Memory B cell (primary cell): ENCODE data around the gene BTBD9.

ENCODE experiments used
- ATAC-seq: fragments of 150-1000 bp; cut with Tn5 transposase; 2 replicates; pipeline ENCODE4 v1.10.0; 2021; ENCODE audit warnings: low read depth, mild to moderate bottlenecking, moderate library complexity
- DNase-seq, 2 donors: peaks; one replicate each; pipeline ENCODE4 v3.0.0; 2022; ENCODE audit warnings: low spot score in 2 of 2
- H3K27ac Mint-ChIP-seq: one replicate; pipeline ENCODE4 v1.8.0; 2022; ENCODE audit warnings: mild to moderate bottlenecking, moderate library complexity, mixed read lengths
- H3K27me3 Mint-ChIP-seq: one replicate; pipeline ENCODE4 v1.8.0; 2022; ENCODE audit warnings: mixed read lengths
- H3K36me3 Mint-ChIP-seq: one replicate; pipeline ENCODE4 v1.8.0; 2022; ENCODE audit warnings: mild to moderate bottlenecking, mixed read lengths
- H3K4me1 Mint-ChIP-seq: one replicate; pipeline ENCODE4 v1.8.0; 2022; ENCODE audit warnings: mixed read lengths
- H3K4me3 Mint-ChIP-seq: one replicate; pipeline ENCODE4 v1.8.0; 2022; ENCODE audit warnings: mild to moderate bottlenecking, moderate library complexity, mixed read lengths
- H3K9me3 Mint-ChIP-seq: one replicate; pipeline ENCODE4 v1.8.0; 2022; ENCODE audit warnings: mixed read lengths

BTBD9 gene

GRCh38 chr6:38476141-38476540, 163.6 kb downstream of the BTBD9 start:
- DNase-seq (no peak), ATAC-seq (no peak)
- H3K27ac Mint-ChIP-seq, result no peak overlapping the region
- H3K4me1 Mint-ChIP-seq, result peaks cover 5% of the 10 kb centered on the region
- no peaks in the 10 kb centered on the region for H3K27me3 Mint-ChIP-seq
- peaks cover 9% of the 10 kb centered on the region for H3K36me3 Mint-ChIP-seq
- no peak overlapping the region for H3K4me3 Mint-ChIP-seq
- peaks cover 4% of the 10 kb centered on the region for H3K9me3 Mint-ChIP-seq

- Mint-ChIP-seq H3K4me3 (no peak overlapping the region), H3K36me3 (peaks cover 14% of the 10 kb centered on the region), H3K27ac (no peak overlapping the region), H3K4me1 (peaks cover 6% of the 10 kb centered on the region), H3K27me3 (no peaks in the 10 kb centered on the region), H3K9me3 (peaks cover 4% of the 10 kb centered on the region)
- DNase-seq (no peak), ATAC-seq (no peak)
Observed at GRCh38 chr6:38470548-38470947, 169.2 kb downstream of the BTBD9 start.

- Mint-ChIP-seq H3K4me1 (peaks cover 10% of the 10 kb centered on the region), H3K27ac (no peak overlapping the region), H3K9me3 (peaks cover 2% of the 10 kb centered on the region), H3K4me3 (no peak overlapping the region), H3K36me3 (peaks cover 13% of the 10 kb centered on the region), H3K27me3 (no peaks in the 10 kb centered on the region)
- DNase-seq (no peak), ATAC-seq (no peak)
Observed at GRCh38 chr6:38467566-38467965, 172.2 kb downstream of the BTBD9 start.

GRCh38 chr6:38460186-38460585, 179.5 kb downstream of the BTBD9 start:
- no peaks in the 10 kb centered on the region for H3K27me3 Mint-ChIP-seq
- H3K36me3 Mint-ChIP-seq, result peaks cover 12% of the 10 kb centered on the region
- peaks cover 11% of the 10 kb centered on the region for H3K4me1 Mint-ChIP-seq
- DNase-seq (no peak), ATAC-seq (no peak)
- H3K4me3 Mint-ChIP-seq, result no peak overlapping the region
- H3K27ac Mint-ChIP-seq, result no peak overlapping the region
- peaks cover 2% of the 10 kb centered on the region for H3K9me3 Mint-ChIP-seq

- H3K4me3 Mint-ChIP-seq, result no peak overlapping the region
- H3K4me1 Mint-ChIP-seq, result peaks cover 12% of the 10 kb centered on the region
- H3K9me3 Mint-ChIP-seq, result peaks cover 2% of the 10 kb centered on the region
- H3K36me3 Mint-ChIP-seq, result peaks cover 11% of the 10 kb centered on the region
- H3K27ac Mint-ChIP-seq, result no peak overlapping the region
- H3K27me3 Mint-ChIP-seq, result no peaks in the 10 kb centered on the region
- DNase-seq, result no peak
- ATAC-seq, result no peak
Observed at GRCh38 chr6:38459291-38459690, 180.4 kb downstream of the BTBD9 start.

GRCh38 chr6:38453861-38454260, 185.9 kb downstream of the BTBD9 start:
- Mint-ChIP-seq H3K9me3 (peaks cover 1% of the 10 kb centered on the region), H3K4me3 (no peak overlapping the region), H3K4me1 (peaks cover 2% of the 10 kb centered on the region), H3K27ac (no peak overlapping the region), H3K36me3 (peaks cover 24% of the 10 kb centered on the region), H3K27me3 (no peaks in the 10 kb centered on the region)
- ATAC-seq (no peak), DNase-seq (no peak)

- no peak overlapping the region for H3K27ac Mint-ChIP-seq
- ATAC-seq (no peak), DNase-seq (no peak)
- peaks cover 1% of the 10 kb centered on the region for H3K9me3 Mint-ChIP-seq
- H3K4me3 Mint-ChIP-seq, result no peak overlapping the region
- H3K27me3 Mint-ChIP-seq, result no peaks in the 10 kb centered on the region
- peaks cover 25% of the 10 kb centered on the region for H3K36me3 Mint-ChIP-seq
- peaks cover 2% of the 10 kb centered on the region for H3K4me1 Mint-ChIP-seq
Observed at GRCh38 chr6:38452816-38453660, 186.7 kb downstream of the BTBD9 start.

GRCh38 chr6:38450717-38451116, 189.0 kb downstream of the BTBD9 start:
- H3K9me3 Mint-ChIP-seq, result peaks cover 1% of the 10 kb centered on the region
- H3K36me3 Mint-ChIP-seq, result peaks cover 19% of the 10 kb centered on the region
- H3K27me3 Mint-ChIP-seq, result no peaks in the 10 kb centered on the region
- no peak overlapping the region for H3K4me3 Mint-ChIP-seq
- peaks cover 2% of the 10 kb centered on the region for H3K4me1 Mint-ChIP-seq
- no peak for ATAC-seq
- no peak overlapping the region for H3K27ac Mint-ChIP-seq
- no peak for DNase-seq

GRCh38 chr6:38445925-38446324, 193.8 kb downstream of the BTBD9 start:
- Mint-ChIP-seq H3K4me1 (peaks cover 11% of the 10 kb centered on the region), H3K27ac (no peak overlapping the region), H3K9me3 (peaks cover 1% of the 10 kb centered on the region), H3K36me3 (peaks cover 13% of the 10 kb centered on the region), H3K27me3 (no peaks in the 10 kb centered on the region), H3K4me3 (no peak overlapping the region)
- DNase-seq, result no peak
- no peak for ATAC-seq

GRCh38 chr6:38445336-38445735, 194.4 kb downstream of the BTBD9 start:
- peaks cover 10% of the 10 kb centered on the region for H3K36me3 Mint-ChIP-seq
- DNase-seq, result no peak
- H3K9me3 Mint-ChIP-seq, result peaks cover 1% of the 10 kb centered on the region
- no peak overlapping the region for H3K27ac Mint-ChIP-seq
- peaks cover 11% of the 10 kb centered on the region for H3K4me1 Mint-ChIP-seq
- no peaks in the 10 kb centered on the region for H3K27me3 Mint-ChIP-seq
- ATAC-seq, result no peak
- H3K4me3 Mint-ChIP-seq, result no peak overlapping the region

GRCh38 chr6:38443352-38444144, 196.2 kb downstream of the BTBD9 start:
- Mint-ChIP-seq H3K27me3 (no peaks in the 10 kb centered on the region), H3K27ac (peak overlapping the region; percentile 7), H3K36me3 (peaks cover 3% of the 10 kb centered on the region), H3K9me3 (no peaks in the 10 kb centered on the region), H3K4me3 (no peak overlapping the region), H3K4me1 (peaks cover 14% of the 10 kb centered on the region)
- DNase-seq (no peak), ATAC-seq (no peak)

- ATAC-seq (no peak), DNase-seq (no peak)
- Mint-ChIP-seq H3K9me3 (peaks cover 5% of the 10 kb centered on the region), H3K4me3 (no peak overlapping the region), H3K4me1 (peaks cover 21% of the 10 kb centered on the region), H3K36me3 (peaks cover 10% of the 10 kb centered on the region), H3K27ac (no peak overlapping the region), H3K27me3 (no peaks in the 10 kb centered on the region)
Observed at GRCh38 chr6:38438097-38438496, 201.6 kb downstream of the BTBD9 start.

- Mint-ChIP-seq H3K4me3 (no peak overlapping the region), H3K27me3 (no peaks in the 10 kb centered on the region), H3K36me3 (peaks cover 20% of the 10 kb centered on the region), H3K27ac (peak overlapping the region; percentile 39), H3K4me1 (peaks cover 26% of the 10 kb centered on the region), H3K9me3 (peaks cover 7% of the 10 kb centered on the region)
- no peak for ATAC-seq
- no peak for DNase-seq
Observed at GRCh38 chr6:38436726-38437465, 202.8 kb downstream of the BTBD9 start.

- Mint-ChIP-seq H3K4me1 (peaks cover 32% of the 10 kb centered on the region), H3K36me3 (peaks cover 28% of the 10 kb centered on the region), H3K27ac (no peak overlapping the region), H3K9me3 (peaks cover 11% of the 10 kb centered on the region), H3K27me3 (no peaks in the 10 kb centered on the region), H3K4me3 (no peak overlapping the region)
- DNase-seq, result no peak
- ATAC-seq, result no peak
Observed at GRCh38 chr6:38435330-38435729, 204.4 kb downstream of the BTBD9 start.
